Hepatocyte (in vitro differentiated cells): Measurements from ENCODE around the gene EPHB1. TPM values are rescaled to one million over a fixed set of nuclear protein-coding genes. Genes with fewer than 3 reads are reported as not detected.

Experiments used
- DNase-seq: peaks from one replicate; pipeline ENCODE4 v3.0.0-alpha.2; 2016; ENCODE audit warnings: low spot score
- H2AFZ ChIP-seq: fragments of 200-600 bp; sonication (generic); 2 replicates; pipeline ENCODE4 v1.6.0; 2016; ENCODE audit warnings: antibody characterized with exemption, mild to moderate bottlenecking
- H3K27ac ChIP-seq: fragments of 200-600 bp; sonication (generic); 2 replicates; pipeline ENCODE4 v1.5.1; 2016; ENCODE audit warnings: mild to moderate bottlenecking
- H3K27me3 ChIP-seq: fragments of 200-600 bp; sonication (generic); 2 replicates; pipeline ENCODE4 v1.6.1; 2016
- H3K36me3 ChIP-seq: fragments of 200-600 bp; sonication (generic); replicated peaks from 2 replicates; pipeline ENCODE4 v1.5.1; 2016; ENCODE audit warnings: low read depth; ENCODE audit not compliant: insufficient read depth
- H3K4me1 ChIP-seq: fragments of 200-600 bp; sonication (generic); 2 replicates; pipeline ENCODE4 v1.5.1; 2016; ENCODE audit warnings: mild to moderate bottlenecking, moderate library complexity; ENCODE audit not compliant: insufficient read depth
- H3K4me2 ChIP-seq: fragments of 200-600 bp; sonication (generic); 2 replicates; pipeline ENCODE4 v1.6.0; 2016
- H3K4me3 ChIP-seq: fragments of 200-600 bp; sonication (generic); 2 replicates; pipeline ENCODE4 v1.5.1; 2016; ENCODE audit warnings: mild to moderate bottlenecking
- H3K79me2 ChIP-seq: fragments of 200-600 bp; sonication (generic); 2 replicates; pipeline ENCODE4 v1.6.0; 2017; ENCODE audit warnings: mild to moderate bottlenecking
- H3K9me2 ChIP-seq: fragments of 200-600 bp; sonication (generic); replicated peaks from 2 replicates; pipeline ENCODE4 v1.6.0; 2017; ENCODE audit warnings: mild to moderate bottlenecking; ENCODE audit not compliant: insufficient read depth
- H3K9me3 ChIP-seq: fragments of 200-600 bp; sonication (generic); 2 replicates; pipeline ENCODE4 v1.5.1; 2016; ENCODE audit warnings: low read depth, mild to moderate bottlenecking
- H4K20me1 ChIP-seq: fragments of 200-600 bp; sonication (generic); 2 replicates; pipeline ENCODE4 v1.6.0; 2016; ENCODE audit warnings: mild to moderate bottlenecking; ENCODE audit not compliant: insufficient read depth, poor library complexity, severe bottlenecking
- EZH2 ChIP-seq: fragments of 200-600 bp; sonication (generic); IDR thresholded peaks from 2 replicates; pipeline ENCODE4 v1.6.1; 2016; ENCODE audit warnings: antibody characterized with exemption, mild to moderate bottlenecking, borderline replicate concordance
- EZH2phosphoT487 ChIP-seq: fragments of 200-600 bp; sonication (generic); IDR thresholded peaks from one replicate; pipeline ENCODE4 v1.6.1; 2018; ENCODE audit warnings: antibody characterized with exemption, mild to moderate bottlenecking, low read depth, moderate library complexity; ENCODE audit not compliant: unreplicated experiment, severe bottlenecking
- WGBS: methylation state at CpG from one replicate; pipeline ENCODE4 v1.1.6; 2016; ENCODE audit warnings: low lambda C conversion rate; ENCODE audit errors: missing lambda C conversion rate; 5-methylcytosine and 5-hydroxymethylcytosine counted together
- polyA plus RNA-seq: library from polyadenylated mRNA; unstranded; fragments of >200 nt; fragmentation: Nextera tagmentation; extraction: Ambion mirVana; gene quantifications from 2 replicates; pipeline ENCODE4 v1.2.1, GENCODE V29; 2016
- total RNA-seq: library from RNA; depleted of rRNA; stranded (reverse); fragments of >200 nt; gene quantifications from 2 replicates; pipeline ENCODE4 v1.2.3, GENCODE V29; 2014
- TF ChIP-seq, protein P1 (sequence below): fragments of 200-600 bp; sonication (generic); IDR thresholded peaks from 2 replicates; pipeline ENCODE4 v1.5.1; 2016; ENCODE audit warnings: antibody characterized with exemption, mild to moderate bottlenecking; ENCODE audit not compliant: poor library complexity

EPHB1 gene
- total and polyA plus RNA-seq, 2 experiments from 2014 or later = 3.3 to 5.6 TPM

GRCh38 chr3:134749802-134750553, 45.1 kb upstream of the EPHB1 start:
- no peaks in the 10 kb centered on the region for H3K9me2 ChIP-seq
- H4K20me1 ChIP-seq = no peaks in the 10 kb centered on the region
- H3K79me2 ChIP-seq = no peaks in the 10 kb centered on the region
- H3K4me2 ChIP-seq = no peak overlapping the region
- DNase-seq = no peak
- H3K9me3 ChIP-seq = no peaks in the 10 kb centered on the region
- no peak overlapping the region for H2AFZ ChIP-seq
- TF ChIP-seq EZH2phosphoT487 = no peak
- H3K27me3 ChIP-seq = no peaks in the 10 kb centered on the region
- H3K27ac ChIP-seq = no peak overlapping the region
- H3K4me3 ChIP-seq = no peak overlapping the region
- H3K4me1 ChIP-seq = no peaks in the 10 kb centered on the region
- H3K36me3 ChIP-seq = no peaks in the 10 kb centered on the region
- 66% methylated on average over 7 of the region's 7 CpGs for WGBS

- Histone ChIP-seq H3K36me3 (no peaks in the 10 kb centered on the region), H3K4me1 (no peaks in the 10 kb centered on the region), H3K9me2 (no peaks in the 10 kb centered on the region), H3K4me2 (no peak overlapping the region), H2AFZ (no peak overlapping the region), H3K27ac (no peak overlapping the region), H3K79me2 (no peaks in the 10 kb centered on the region), H3K4me3 (no peak overlapping the region), H4K20me1 (no peaks in the 10 kb centered on the region), H3K27me3 (no peaks in the 10 kb centered on the region), H3K9me3 (no peaks in the 10 kb centered on the region)
- WGBS = 89% methylated on average over 2 of the region's 2 CpGs
- TF ChIP-seq, protein P1, sequence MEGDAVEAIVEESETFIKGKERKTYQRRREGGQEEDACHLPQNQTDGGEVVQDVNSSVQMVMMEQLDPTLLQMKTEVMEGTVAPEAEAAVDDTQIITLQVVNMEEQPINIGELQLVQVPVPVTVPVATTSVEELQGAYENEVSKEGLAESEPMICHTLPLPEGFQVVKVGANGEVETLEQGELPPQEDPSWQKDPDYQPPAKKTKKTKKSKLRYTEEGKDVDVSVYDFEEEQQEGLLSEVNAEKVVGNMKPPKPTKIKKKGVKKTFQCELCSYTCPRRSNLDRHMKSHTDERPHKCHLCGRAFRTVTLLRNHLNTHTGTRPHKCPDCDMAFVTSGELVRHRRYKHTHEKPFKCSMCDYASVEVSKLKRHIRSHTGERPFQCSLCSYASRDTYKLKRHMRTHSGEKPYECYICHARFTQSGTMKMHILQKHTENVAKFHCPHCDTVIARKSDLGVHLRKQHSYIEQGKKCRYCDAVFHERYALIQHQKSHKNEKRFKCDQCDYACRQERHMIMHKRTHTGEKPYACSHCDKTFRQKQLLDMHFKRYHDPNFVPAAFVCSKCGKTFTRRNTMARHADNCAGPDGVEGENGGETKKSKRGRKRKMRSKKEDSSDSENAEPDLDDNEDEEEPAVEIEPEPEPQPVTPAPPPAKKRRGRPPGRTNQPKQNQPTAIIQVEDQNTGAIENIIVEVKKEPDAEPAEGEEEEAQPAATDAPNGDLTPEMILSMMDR = no peak
- TF ChIP-seq EZH2 = no peak
- TF ChIP-seq EZH2phosphoT487 = no peak
- DNase-seq = no peak
Observed at GRCh38 chr3:134751831-134752230, 43.2 kb upstream of the EPHB1 start.

- TF ChIP-seq, protein P1 = no peak
- TF ChIP-seq EZH2 (no peak), EZH2phosphoT487 (no peak)
- H2AFZ ChIP-seq = no peak overlapping the region
- no peak for DNase-seq
- no peak overlapping the region for H3K4me2 ChIP-seq
- 73% methylated on average over 9 of the region's 9 CpGs for WGBS
- H4K20me1 ChIP-seq = no peaks in the 10 kb centered on the region
- no peaks in the 10 kb centered on the region for H3K36me3 ChIP-seq
- H3K9me3 ChIP-seq = no peaks in the 10 kb centered on the region
- H3K79me2 ChIP-seq = no peaks in the 10 kb centered on the region
- no peaks in the 10 kb centered on the region for H3K9me2 ChIP-seq
- H3K4me3 ChIP-seq = no peak overlapping the region
- H3K4me1 ChIP-seq = no peaks in the 10 kb centered on the region
- no peak overlapping the region for H3K27ac ChIP-seq
- H3K27me3 ChIP-seq = no peaks in the 10 kb centered on the region
Observed at GRCh38 chr3:134752761-134753461, 42.1 kb upstream of the EPHB1 start.

- TF ChIP-seq EZH2 (no peak), EZH2phosphoT487 (no peak)
- TF ChIP-seq, protein P1 = no peak
- 64% methylated on average over 6 of the region's 6 CpGs for WGBS
- H3K9me3 ChIP-seq = no peaks in the 10 kb centered on the region
- H4K20me1 ChIP-seq = no peaks in the 10 kb centered on the region
- no peak for DNase-seq
- H3K36me3 ChIP-seq = no peaks in the 10 kb centered on the region
- H3K27ac ChIP-seq = no peak overlapping the region
- no peak overlapping the region for H2AFZ ChIP-seq
- H3K79me2 ChIP-seq = no peaks in the 10 kb centered on the region
- no peaks in the 10 kb centered on the region for H3K27me3 ChIP-seq
- H3K4me2 ChIP-seq = no peak overlapping the region
- H3K4me1 ChIP-seq = no peaks in the 10 kb centered on the region
- no peak overlapping the region for H3K4me3 ChIP-seq
- no peaks in the 10 kb centered on the region for H3K9me2 ChIP-seq
Observed at GRCh38 chr3:134753999-134754742, 40.9 kb upstream of the EPHB1 start.
